HEK293 (cell line): ENCODE measurements around the gene LRRC43.

ENCODE experiments used
- CTCF ChIP-seq: fragments of 450-650 bp; formaldehyde crosslinking; IDR thresholded peaks from 2 replicates; pipeline ENCODE4 v1.5.1; 2016; ENCODE audit warnings: missing biosample characterization, missing genetic modification characterization
- PATZ1 ChIP-seq: fragments of 450-650 bp; formaldehyde crosslinking; IDR thresholded peaks from 2 replicates; pipeline ENCODE4 v1.5.1; 2016; ENCODE audit warnings: missing biosample characterization, missing genetic modification characterization
- PBX3 ChIP-seq: sonication (generic); formaldehyde crosslinking; IDR thresholded peaks from 2 replicates; pipeline ENCODE4 v1.8.1; 2022; ENCODE audit warnings: mild to moderate bottlenecking, moderate library complexity, missing genetic modification reagents
- ZBTB26 ChIP-seq: fragments of 450-650 bp; formaldehyde crosslinking; optimal IDR thresholded peaks from 2 replicates; pipeline ENCODE3; 2016; ENCODE audit warnings: missing biosample characterization, mild to moderate bottlenecking, missing genetic modification characterization
- ZNF140 ChIP-seq: fragments of 450-650 bp; formaldehyde crosslinking; IDR thresholded peaks from 2 replicates; pipeline ENCODE4 v1.5.1; 2016; ENCODE audit warnings: missing biosample characterization, missing genetic modification characterization
- ZNF175 ChIP-seq: fragments of 450-650 bp; formaldehyde crosslinking; IDR thresholded peaks from 2 replicates; pipeline ENCODE4 v1.5.1; 2016; ENCODE audit warnings: missing biosample characterization, missing genetic modification characterization
- ZNF280D ChIP-seq: fragments of 450-650 bp; formaldehyde crosslinking; IDR thresholded peaks from 2 replicates; pipeline ENCODE4 v1.5.1; 2016; ENCODE audit warnings: missing biosample characterization, missing genetic modification characterization
- ZNF292 ChIP-seq: fragments of 450-650 bp; formaldehyde crosslinking; IDR thresholded peaks from 2 replicates; pipeline ENCODE4 v1.5.1; 2016; ENCODE audit warnings: low read depth, missing biosample characterization, missing genetic modification characterization, borderline replicate concordance
- ZNF311 ChIP-seq: fragments of 450-650 bp; formaldehyde crosslinking; IDR thresholded peaks from 2 replicates; pipeline ENCODE4 v1.5.1; 2017; ENCODE audit warnings: missing biosample characterization, missing genetic modification characterization, borderline replicate concordance
- ZNF501 ChIP-seq: fragments of 450-650 bp; formaldehyde crosslinking; IDR thresholded peaks from 2 replicates; pipeline ENCODE4 v1.5.1; 2016; ENCODE audit warnings: missing biosample characterization, missing genetic modification characterization
- ZNF776 ChIP-seq: fragments of 450-650 bp; formaldehyde crosslinking; IDR thresholded peaks from 2 replicates; pipeline ENCODE4 v1.5.0; 2017; ENCODE audit warnings: missing biosample characterization, missing genetic modification characterization, borderline replicate concordance
- ZSCAN30 ChIP-seq: fragments of 450-650 bp; IDR thresholded peaks from 2 replicates; pipeline ENCODE4 v1.5.1; 2018; ENCODE audit warnings: missing biosample characterization, mild to moderate bottlenecking, missing genetic modification characterization, moderate library complexity

- TF ChIP-seq CTCF (no peak), ZSCAN30 (tag by site-specific recombination) (no peak), ZNF501 (no peak), ZNF292 (tag by site-specific recombination) (no peak), ZNF311 (tag by site-specific recombination) (no peak), ZNF140 (no peak), ZNF280D (no peak), PATZ1 (no peak), ZNF776 (tag by site-specific recombination) (no peak), ZBTB26 (no peak), PBX3 (CRISPR knock-in tag) (no peak), ZNF175 (no peak)
Observed at GRCh38 chr12:122168492-122168891, 14.4 kb upstream of the LRRC43 start.
